Endothelial cell of umbilical vein (primary cell): ENCODE results near the gene LSM5. TPM values are rescaled to one million over a fixed set of nuclear protein-coding genes. Genes with fewer than 3 reads are reported as not detected.
"Not testable (repeated sequence)": the region's sequence is repeated elsewhere in the genome, so short reads cannot be mapped to it uniquely, and the experiment has no call there.

Source experiments
- BruUV-seq: library from RNA; stranded (reverse); fragments of 400-500 nt; replicated peaks from 2 replicates; lab custom pipeline; 2021; lab: Mats Ljungman, UMichigan
- CTCF ChIA-PET: fragments of 300-600, 350-600 bp; sonication (Branson Sonifier 250); formaldehyde crosslinking; loops from one replicate; lab custom pipeline; 2021; ENCODE audit warnings: antibody characterized with exemption, inconsistent platforms; lab: Charles Lee
- POLR2A ChIA-PET: fragments of 300-600, 350-600 bp; sonication (Branson Sonifier 250); formaldehyde crosslinking; loops from one replicate; lab custom pipeline; 2021; ENCODE audit warnings: antibody characterized with exemption, inconsistent platforms; lab: Charles Lee
- DNase-seq: peaks from one replicate; pipeline ENCODE4 v3.0.0-alpha.2; 2011; ENCODE audit warnings: low read depth, low spot score
- FAIRE-seq: peaks from 2 replicates; lab custom pipeline; 2011; peaks lifted over from hg19 to GRCh38; lab: Jason Lieb, UNC
- H2AFZ ChIP-seq: 2 replicates; pipeline ENCODE4 v1.6.0; 2012; ENCODE audit warnings: low read depth, low read length, control low read depth, inconsistent platforms
- H3K27ac ChIP-seq: 2 replicates; pipeline ENCODE4 v1.5.1; 2011; ENCODE audit warnings: low read depth, mild to moderate bottlenecking, control low read depth, low read length, moderate library complexity; ENCODE audit not compliant: insufficient read depth
- H3K27me3 ChIP-seq, 2 experiments: 2 replicates each; pipeline versions ENCODE4 v1.6.0 to v1.6.1; 2011; ENCODE audit warnings: low read length in 2 of 2, mixed read lengths in 1 of 2; ENCODE audit not compliant: control insufficient read depth in 2 of 2, insufficient read depth in 2 of 2
- H3K36me3 ChIP-seq, 2 experiments: 2 replicates in 1 of 2; 3 replicates in 1 of 2; pipeline ENCODE4 v1.5.1; 2011; ENCODE audit warnings: low read length in 2 of 2, mild to moderate bottlenecking in 1 of 2, moderate library complexity in 1 of 2; ENCODE audit not compliant: control insufficient read depth in 2 of 2, insufficient read depth in 2 of 2; ENCODE audit errors: extremely low read depth in 1 of 2
- H3K4me1 ChIP-seq: 3 replicates; pipeline ENCODE4 v1.5.1; 2011; ENCODE audit warnings: mild to moderate bottlenecking, low read length; ENCODE audit not compliant: control insufficient read depth, insufficient read depth; ENCODE audit errors: extremely low read depth
- H3K4me2 ChIP-seq: 2 replicates; pipeline ENCODE4 v1.6.1; 2011; ENCODE audit warnings: low read length, control low read depth, mixed read lengths; ENCODE audit not compliant: insufficient read depth
- H3K4me3 ChIP-seq, 3 experiments: fragments of 200-600 bp in 1 of 3; sonication (generic), shearing (Covaris generic) in 1 of 3; replicated peaks in 1 of 3; 2 replicates each; pipeline ENCODE4 v1.5.1; 2011 to 2016; ENCODE audit warnings: control low read depth in 3 of 3, low read length in 3 of 3, mild to moderate bottlenecking in 2 of 3, inconsistent platforms in 1 of 3, low read depth in 1 of 3, moderate library complexity in 1 of 3; ENCODE audit not compliant: insufficient read depth in 1 of 3
- H3K79me2 ChIP-seq: 2 replicates; pipeline ENCODE4 v1.6.0; 2012; ENCODE audit warnings: low read length, inconsistent platforms; ENCODE audit not compliant: control insufficient read depth, insufficient read depth
- H3K9ac ChIP-seq: replicated peaks from 2 replicates; pipeline ENCODE3; 2011; ENCODE audit warnings: low read length, control low read depth; ENCODE audit not compliant: insufficient read depth; ENCODE audit errors: extremely low read depth
- H3K9me1 ChIP-seq: replicated peaks from 3 replicates; pipeline ENCODE4 v1.6.0; 2011; ENCODE audit warnings: mild to moderate bottlenecking, low read length; ENCODE audit not compliant: control insufficient read depth, insufficient read depth; ENCODE audit errors: extremely low read depth
- H3K9me3 ChIP-seq: replicated peaks from 2 replicates; pipeline ENCODE4 v1.5.1; 2012; ENCODE audit warnings: low read length, inconsistent platforms; ENCODE audit not compliant: control insufficient read depth, insufficient read depth
- H4K20me1 ChIP-seq: replicated peaks from 2 replicates; pipeline ENCODE3; 2011; ENCODE audit warnings: mild to moderate bottlenecking, low read length; ENCODE audit not compliant: control insufficient read depth, insufficient read depth; ENCODE audit errors: extremely low read depth
- FOS ChIP-seq: IDR thresholded peaks from 2 replicates; pipeline ENCODE4 v1.6.1; 2011; ENCODE audit warnings: mild to moderate bottlenecking, low read length, moderate library complexity, borderline replicate concordance; ENCODE audit not compliant: insufficient read depth
- dilution Hi-C: fragments of 300-500 bp; cut with MboI; formaldehyde crosslinking; loops from one replicate; pipeline ENCODE4 v1.15.0; 2019; ENCODE audit warnings: low sequenced_read_pairs; ENCODE audit not compliant: extremely low pct_ligation_motif_present
- intact Hi-C: fragments of 100-400 bp; cut with micrococcal nuclease; formaldehyde crosslinking; loops from one replicate; pipeline ENCODE4 v1.10.0; 2022
- polyA plus RNA-seq, 4 experiments: library from polyadenylated mRNA; depleted of rRNA in 3 of 4; stranded (reverse) in 3 of 4; unstranded in 1 of 4; fragments of >200 nt; gene quantifications; 2 replicates each; pipeline versions ENCODE4 v1.2.1 to v1.2.3, GENCODE V29; 2011 to 2012; ENCODE audit warnings: missing spikeins in 1 of 4
- total RNA-seq: library from RNA; stranded (reverse); gene quantifications from 2 replicates; pipeline ENCODE4 v1.2.3, GENCODE V29; 2021

Gene LSM5
- total and polyA plus RNA-seq, 2 donors (not counting 3 experiments of a cell fraction or from before 2014, with no cell fraction given): 36.3 to 68.1 TPM

DNA sequence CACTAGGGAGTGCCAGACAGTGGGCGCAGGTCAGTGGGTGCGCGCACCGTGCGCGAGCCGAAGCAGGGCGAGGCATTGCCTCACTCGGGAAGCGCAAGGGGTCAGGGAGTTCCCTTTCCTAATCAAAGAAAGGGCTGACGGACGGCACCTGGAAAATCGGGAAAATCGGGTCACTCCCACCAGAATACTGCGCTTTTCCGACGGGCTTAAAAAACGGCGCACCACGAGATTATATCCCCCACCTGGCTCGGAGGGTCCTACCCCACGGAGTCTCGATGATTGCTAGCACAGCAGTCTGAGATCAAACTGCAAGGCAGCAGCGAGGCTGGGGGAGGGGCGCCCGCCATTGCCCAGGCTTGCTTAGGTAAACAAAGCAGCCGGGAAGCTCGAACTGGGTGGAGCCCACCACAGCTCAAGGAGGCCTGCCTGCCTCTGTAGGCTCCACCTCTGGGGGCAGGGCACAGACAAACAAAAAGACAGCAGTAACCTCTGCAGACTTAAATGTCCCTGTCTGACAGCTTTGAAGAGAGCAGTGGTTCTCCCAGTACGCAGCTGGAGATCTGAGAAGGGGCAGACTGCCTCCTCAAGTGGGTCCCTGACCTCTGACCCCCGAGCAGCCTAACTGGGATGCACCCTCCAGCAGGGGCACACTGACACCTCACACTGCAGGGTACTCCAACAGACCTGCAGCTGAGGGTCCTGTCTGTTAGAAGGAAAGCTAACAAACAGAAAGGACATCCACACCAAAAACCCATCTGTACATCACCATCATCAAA is 25.4 kb downstream of the LSM5 start:
- H3K4me3 ChIP-seq, H3K9me1 ChIP-seq, H3K36me3 ChIP-seq, H4K20me1 ChIP-seq, POLR2A ChIA-PET, H2AFZ ChIP-seq, H3K27me3 ChIP-seq, H3K4me2 ChIP-seq, H3K9me3 ChIP-seq, DNase-seq, FAIRE-seq, H3K4me1 ChIP-seq, dilution Hi-C loops, BruUV-seq, H3K27ac ChIP-seq, H3K9ac ChIP-seq, intact Hi-C loops, CTCF ChIA-PET, H3K79me2 ChIP-seq: not testable (repeated sequence)

DNA sequence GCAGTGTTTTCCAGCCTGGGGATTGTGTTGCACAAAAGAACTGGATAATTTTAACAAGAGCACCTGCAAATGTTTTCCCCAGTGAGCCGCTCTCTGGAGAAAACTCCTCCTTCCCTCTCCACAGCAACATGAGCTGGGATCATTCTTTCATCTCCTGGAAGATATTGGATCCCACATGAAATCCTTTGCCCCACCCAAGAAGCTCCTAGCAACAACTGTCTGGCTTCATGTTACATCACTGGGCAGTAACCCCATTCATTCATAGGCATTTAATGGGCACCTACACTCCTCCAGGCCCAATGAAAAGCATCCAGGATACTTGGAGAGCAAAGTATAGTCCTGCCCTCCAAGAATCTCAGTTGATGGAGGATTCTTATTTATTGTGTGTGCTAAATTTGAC is 27.2 kb downstream of the LSM5 start:
- intact Hi-C loops: no loop called here

More for the DNA sequence above, 27.2 kb downstream of the LSM5 start:
- no peaks in the 10 kb centered on the region for H3K27me3 ChIP-seq
- no peak overlapping the region for H3K4me3 ChIP-seq
- H2AFZ ChIP-seq: no peak overlapping the region
- H3K9me3 ChIP-seq: no peaks in the 10 kb centered on the region
- H4K20me1 ChIP-seq: no peaks in the 10 kb centered on the region
- H3K9ac ChIP-seq: no peak overlapping the region
- no peaks in the 10 kb centered on the region for H3K36me3 ChIP-seq
- CTCF ChIA-PET: no interaction called here
- TF ChIP-seq FOS: no peak
- BruUV-seq: no TSS peak
- dilution Hi-C loops: no loop called here
- DNase-seq (no peak), FAIRE-seq (no peak)
- H3K79me2 ChIP-seq: no peaks in the 10 kb centered on the region
- POLR2A ChIA-PET: no interaction called here
- no peaks in the 10 kb centered on the region for H3K4me1 ChIP-seq
- H3K4me2 ChIP-seq: no peak overlapping the region
- no peaks in the 10 kb centered on the region for H3K9me1 ChIP-seq
- H3K27ac ChIP-seq: no peak overlapping the region
